GM12801 (cell line): Measurements from ENCODE around the gene HSPA12A.

Experiments
- CTCF ChIP-seq: IDR thresholded peaks from one replicate; pipeline ENCODE4 v1.5.1; 2011; ENCODE audit warnings: control low read depth; ENCODE audit not compliant: insufficient read length; ENCODE audit errors: extremely low read depth

The HSPA12A gene

DNA sequence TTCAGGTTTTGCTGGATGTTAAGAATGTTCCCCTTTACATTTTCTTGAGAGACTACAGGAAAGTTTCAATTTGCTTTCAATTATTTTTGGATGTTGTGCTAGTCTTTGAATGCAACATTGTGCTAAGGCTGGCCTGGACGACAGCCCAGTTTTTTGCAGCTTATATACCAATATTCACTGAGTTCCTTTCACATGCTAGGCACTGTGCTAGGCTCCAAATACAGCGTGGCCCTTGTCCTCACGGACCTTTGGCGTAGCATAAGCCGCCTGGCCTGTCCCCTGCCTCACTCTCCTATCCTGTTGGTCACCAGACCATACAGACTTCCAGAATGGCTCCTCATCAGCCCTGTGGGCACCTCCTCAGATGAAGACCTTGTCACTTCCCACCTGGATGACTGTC, 19.5 kb upstream of the HSPA12A start:
- no peak for TF ChIP-seq CTCF

- no peak for TF ChIP-seq CTCF
Observed at GRCh38 chr10:116760919-116761318, 18.6 kb upstream of the HSPA12A start.

- no peak for TF ChIP-seq CTCF
Observed at GRCh38 chr10:116757246-116757645, 14.9 kb upstream of the HSPA12A start.

DNA sequence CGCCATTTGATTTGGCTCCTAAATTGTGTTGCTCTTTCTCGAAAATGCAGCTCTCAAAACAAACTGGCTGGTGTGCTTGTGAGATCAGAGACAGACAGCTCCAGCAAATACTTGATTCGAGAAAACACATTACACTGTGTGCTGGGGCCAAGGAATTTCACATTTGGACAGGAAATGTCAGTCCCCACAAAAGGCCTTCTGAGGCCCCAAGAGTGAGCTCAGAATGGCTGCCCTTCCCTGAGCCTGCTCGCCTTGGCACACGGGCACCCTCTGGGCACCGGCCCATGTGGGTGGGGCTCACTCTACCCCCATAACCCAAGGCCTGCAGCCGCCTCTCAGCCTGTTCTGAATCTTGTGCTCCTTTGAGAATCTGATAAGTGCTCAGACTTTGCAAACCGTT, 13.9 kb upstream of the HSPA12A start:
- TF ChIP-seq CTCF: no peak

DNA sequence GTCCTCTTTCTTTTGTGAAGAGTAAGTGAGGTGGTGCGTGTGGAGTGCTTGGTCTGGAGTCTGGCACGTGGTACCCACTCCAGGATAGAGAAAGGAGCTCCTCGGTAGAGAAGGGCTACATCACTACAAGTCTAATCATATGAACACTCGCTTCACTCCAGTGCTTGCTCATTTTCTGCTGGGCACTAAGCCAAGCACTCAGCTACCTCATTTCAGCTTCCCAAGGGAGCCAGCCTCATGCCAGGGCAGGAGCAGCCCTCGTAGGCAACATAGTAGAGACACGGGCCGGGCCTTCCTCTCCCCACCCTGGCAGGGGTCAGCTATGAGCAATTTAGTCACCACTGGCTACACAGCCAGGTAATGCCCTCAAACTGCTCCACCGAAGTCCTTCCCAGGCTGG, 11.4 kb upstream of the HSPA12A start:
- no peak for TF ChIP-seq CTCF

- no peak for TF ChIP-seq CTCF
Observed at GRCh38 chr10:116752969-116753665, 10.8 kb upstream of the HSPA12A start.

- TF ChIP-seq CTCF: no peak
Observed at GRCh38 chr10:116752563-116752962, 10.2 kb upstream of the HSPA12A start.

GRCh38 chr10:116748471-116748870, 6.1 kb upstream of the HSPA12A start:
- no peak for TF ChIP-seq CTCF
